ENCODE data around the gene NSUN3.
A peak's percentile ranks its signal among the peaks of the same experiment; 100 is the strongest.

The NSUN3 gene

GRCh38 chr3:94062513-94063404 is at the start of gene NSUN3, which contains the start of gene DHFR2:
NSUN3 (plus strand) TSS chr3:94063061; CDS start chr3:94063127, 66 bp downstream.
DHFR2 (minus strand) TSS chr3:94062916; CDS start chr3:94061511, 1,405 bp downstream.
- peak within 1 kb of the TSS; percentile 85 for H3K4me3 ChIP-seq (ENCODE audit: low read depth, low read length)
- peaks cover 7% of the 10 kb centered on the region for H3K4me1 ChIP-seq
- peak within 1 kb of the TSS; percentile 79 for H3K4me2 ChIP-seq (ENCODE audit: low read length)
- H3K27me3 ChIP-seq (ENCODE audit: control insufficient read depth, insufficient read depth, low read length): no peaks in the 10 kb centered on the region
- H2AFZ ChIP-seq: peak within 1 kb of the TSS; percentile 94
- no peaks in the 10 kb centered on the region for H3K36me3 ChIP-seq (ENCODE audit: control insufficient read depth, insufficient read depth, low read length)
- TF ChIP-seq CTCF (IDR thresholded peaks at IDR 0.05): no peak
- H3K9ac ChIP-seq: no peak within 1 kb of the TSS
- peak within 1 kb of the TSS; percentile 86 for H3K27ac ChIP-seq
- no peaks in the 10 kb centered on the region for H3K79me2 ChIP-seq
- H3K9me3 ChIP-seq (ENCODE audit: control insufficient read depth, low read length): no peaks in the 10 kb centered on the region

- no peak overlapping the region for H2AFZ ChIP-seq
- H3K27me3 ChIP-seq (ENCODE audit: control insufficient read depth, insufficient read depth, low read length): no peaks in the 10 kb centered on the region
- H3K4me1 ChIP-seq: no peaks in the 10 kb centered on the region
- no peak overlapping the region for H3K4me2 ChIP-seq (ENCODE audit: low read length)
- H3K4me3 ChIP-seq (ENCODE audit: low read depth, low read length): no peak overlapping the region
- no peaks in the 10 kb centered on the region for H3K36me3 ChIP-seq (ENCODE audit: control insufficient read depth, insufficient read depth, low read length)
- H3K9ac ChIP-seq: no peak overlapping the region
- no peak for TF ChIP-seq CTCF (IDR thresholded peaks at IDR 0.05)
- no peaks in the 10 kb centered on the region for H3K79me2 ChIP-seq
- H3K27ac ChIP-seq: no peak overlapping the region
- no peaks in the 10 kb centered on the region for H3K9me3 ChIP-seq (ENCODE audit: control insufficient read depth, low read length)
Observed at GRCh38 chr3:94015025-94015424, 47.8 kb upstream of the NSUN3 start.

GRCh38 chr3:94019659-94020058 is 43.2 kb upstream of the NSUN3 start:
- no peaks in the 10 kb centered on the region for H3K9me3 ChIP-seq (ENCODE audit: control insufficient read depth, low read length)
- no peak overlapping the region for H2AFZ ChIP-seq
- no peak overlapping the region for H3K9ac ChIP-seq
- no peak overlapping the region for H3K4me2 ChIP-seq (ENCODE audit: low read length)
- no peaks in the 10 kb centered on the region for H3K4me1 ChIP-seq
- H3K4me3 ChIP-seq (ENCODE audit: low read depth, low read length): no peak overlapping the region
- H3K27me3 ChIP-seq (ENCODE audit: control insufficient read depth, insufficient read depth, low read length): no peaks in the 10 kb centered on the region
- H3K27ac ChIP-seq: no peak overlapping the region
- no peak for TF ChIP-seq CTCF (IDR thresholded peaks at IDR 0.05)
- H3K79me2 ChIP-seq: no peaks in the 10 kb centered on the region
- H3K36me3 ChIP-seq (ENCODE audit: control insufficient read depth, insufficient read depth, low read length): no peaks in the 10 kb centered on the region

- Histone ChIP-seq H3K36me3 (ENCODE audit: control insufficient read depth, insufficient read depth, low read length) (no peaks in the 10 kb centered on the region), H2AFZ (no peak overlapping the region), H3K27me3 (ENCODE audit: control insufficient read depth, insufficient read depth, low read length) (no peaks in the 10 kb centered on the region), H3K9ac (no peak overlapping the region), H3K9me3 (ENCODE audit: control insufficient read depth, low read length) (no peaks in the 10 kb centered on the region), H3K79me2 (no peaks in the 10 kb centered on the region), H3K4me1 (no peaks in the 10 kb centered on the region), H3K4me2 (ENCODE audit: low read length) (no peak overlapping the region), H3K27ac (no peak overlapping the region), H3K4me3 (ENCODE audit: low read depth, low read length) (no peak overlapping the region)
- no peak for TF ChIP-seq CTCF (IDR thresholded peaks at IDR 0.05)
Observed at GRCh38 chr3:94020293-94020692, 42.6 kb upstream of the NSUN3 start.

Measured in parathyroid adenoma (tissue), 2 donors.